ENCODE data around the gene CFAP68.
A peak's percentile ranks its signal among the peaks of the same experiment; 100 is the strongest.

CFAP68 gene

GRCh38 chr11:111918390-111919256 is 39.3 kb downstream of the CFAP68 start, which contains the start of gene C11orf52:
Gene C11orf52, plus strand, starts transcription at chr11:111918913. Its CDS starts 60 bp downstream, at chr11:111918973.
- TF ChIP-seq, protein P1, sequence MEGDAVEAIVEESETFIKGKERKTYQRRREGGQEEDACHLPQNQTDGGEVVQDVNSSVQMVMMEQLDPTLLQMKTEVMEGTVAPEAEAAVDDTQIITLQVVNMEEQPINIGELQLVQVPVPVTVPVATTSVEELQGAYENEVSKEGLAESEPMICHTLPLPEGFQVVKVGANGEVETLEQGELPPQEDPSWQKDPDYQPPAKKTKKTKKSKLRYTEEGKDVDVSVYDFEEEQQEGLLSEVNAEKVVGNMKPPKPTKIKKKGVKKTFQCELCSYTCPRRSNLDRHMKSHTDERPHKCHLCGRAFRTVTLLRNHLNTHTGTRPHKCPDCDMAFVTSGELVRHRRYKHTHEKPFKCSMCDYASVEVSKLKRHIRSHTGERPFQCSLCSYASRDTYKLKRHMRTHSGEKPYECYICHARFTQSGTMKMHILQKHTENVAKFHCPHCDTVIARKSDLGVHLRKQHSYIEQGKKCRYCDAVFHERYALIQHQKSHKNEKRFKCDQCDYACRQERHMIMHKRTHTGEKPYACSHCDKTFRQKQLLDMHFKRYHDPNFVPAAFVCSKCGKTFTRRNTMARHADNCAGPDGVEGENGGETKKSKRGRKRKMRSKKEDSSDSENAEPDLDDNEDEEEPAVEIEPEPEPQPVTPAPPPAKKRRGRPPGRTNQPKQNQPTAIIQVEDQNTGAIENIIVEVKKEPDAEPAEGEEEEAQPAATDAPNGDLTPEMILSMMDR (conservative IDR thresholded peaks at IDR 0.05): peak; percentile 22; the same call in 1 of the 2 replicates
- H3K27ac ChIP-seq: peak within 1 kb of the TSS; percentile 88

GRCh38 chr11:111920908-111921307 is 41.6 kb downstream of the CFAP68 start:
- H3K27ac ChIP-seq: no peak overlapping the region
- TF ChIP-seq, protein P1 (conservative IDR thresholded peaks at IDR 0.05): no peak

DNA sequence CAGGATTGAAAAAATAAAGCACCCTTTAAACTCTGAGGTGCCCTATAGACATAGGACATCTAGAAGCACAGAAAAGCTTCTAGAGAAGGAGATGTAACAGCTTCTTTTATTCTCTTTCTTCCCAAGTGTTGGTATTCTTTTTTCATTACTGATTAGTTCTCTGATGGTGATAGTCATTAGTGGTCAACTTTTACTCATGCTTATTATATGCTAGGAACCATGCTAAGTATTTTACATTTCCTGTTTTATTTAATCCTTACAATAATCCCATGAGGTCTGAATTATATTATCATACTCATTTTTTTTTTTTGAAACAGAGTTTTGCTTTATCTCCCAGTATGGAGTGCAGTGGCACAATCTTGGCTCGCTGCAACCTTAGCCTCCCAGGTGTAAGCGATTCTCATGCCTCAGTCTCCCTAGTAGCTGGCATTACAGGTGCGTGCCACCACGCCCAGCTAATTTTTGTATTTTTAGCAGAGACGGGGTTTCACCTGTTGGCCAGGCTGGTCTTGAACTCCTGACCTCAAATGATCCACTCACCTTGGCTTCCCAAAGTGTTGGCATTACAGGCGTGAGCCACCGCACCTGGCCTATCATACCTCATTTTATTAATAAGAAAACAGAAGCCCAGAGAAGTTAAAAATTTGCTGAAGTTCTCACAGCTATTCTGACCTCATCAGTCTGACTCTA is 42.3 kb downstream of the CFAP68 start:
- TF ChIP-seq, protein P1 (conservative IDR thresholded peaks at IDR 0.05): no peak
- no peak overlapping the region for H3K27ac ChIP-seq

DNA sequence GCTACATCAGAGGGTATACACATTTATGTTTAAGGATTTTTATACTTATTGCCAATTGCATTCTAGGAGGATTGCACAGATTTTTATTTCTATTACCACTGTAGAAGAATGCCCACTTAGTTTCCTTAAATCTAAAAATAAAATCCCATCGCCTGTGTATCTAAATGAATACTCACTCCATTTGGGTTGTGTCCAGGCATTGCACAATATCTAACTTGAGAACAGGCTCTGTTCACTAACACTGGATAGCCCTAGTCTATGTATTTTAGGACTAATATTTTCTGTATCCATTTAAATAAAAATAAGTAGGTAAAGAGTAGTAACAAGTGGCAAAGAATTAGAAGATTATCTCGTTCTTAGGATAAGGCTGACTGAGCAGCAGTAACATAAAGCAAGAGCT is 43.5 kb downstream of the CFAP68 start:
- H3K27ac ChIP-seq: no peak overlapping the region
- TF ChIP-seq, protein P1 (conservative IDR thresholded peaks at IDR 0.05): no peak

DNA sequence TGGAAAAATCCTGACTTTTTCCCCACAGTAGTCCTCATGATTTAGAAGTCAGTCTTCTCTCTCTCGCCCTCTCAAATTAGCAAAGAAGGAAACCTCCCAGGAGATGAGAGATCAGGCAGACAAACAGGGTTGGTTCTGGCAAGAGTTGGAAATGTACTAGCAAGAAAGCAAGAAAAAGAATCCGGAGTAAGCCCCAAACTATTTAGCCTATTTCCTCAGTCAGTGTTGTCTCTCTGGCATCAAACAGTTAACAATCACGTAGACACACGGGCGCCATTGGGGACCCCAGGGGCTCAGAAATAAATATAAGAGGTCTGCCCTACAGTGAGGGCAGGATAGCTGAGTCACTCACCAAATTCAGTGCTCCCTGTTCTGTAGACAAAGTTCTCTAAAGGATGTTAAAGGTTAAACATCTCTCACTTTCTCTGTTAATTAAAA is 44.0 kb downstream of the CFAP68 start:
- H3K27ac ChIP-seq: no peak overlapping the region
- TF ChIP-seq, protein P1 (conservative IDR thresholded peaks at IDR 0.05): no peak

DNA sequence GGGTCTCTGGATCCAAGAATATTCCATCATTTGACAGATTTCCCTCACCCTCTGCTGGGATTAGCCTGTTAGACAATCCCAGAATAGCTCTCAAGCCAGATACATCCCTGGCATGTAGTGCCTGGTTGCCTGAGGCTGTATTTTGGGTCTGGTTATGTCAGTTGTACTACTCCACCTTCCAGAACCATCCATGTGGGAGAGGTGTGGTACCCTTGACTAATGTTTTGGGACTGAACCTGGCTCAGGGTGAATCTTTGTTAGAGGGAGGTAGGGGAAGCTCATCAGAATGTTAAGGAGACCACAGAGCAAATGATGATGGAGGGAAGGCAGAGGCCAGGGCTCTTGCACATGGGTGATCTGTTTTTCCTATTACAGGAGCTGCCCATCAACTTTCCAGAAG is 44.6 kb downstream of the CFAP68 start:
- peak overlapping the region; percentile 12; the same call in 1 of the 2 replicates for H3K27ac ChIP-seq

DNA sequence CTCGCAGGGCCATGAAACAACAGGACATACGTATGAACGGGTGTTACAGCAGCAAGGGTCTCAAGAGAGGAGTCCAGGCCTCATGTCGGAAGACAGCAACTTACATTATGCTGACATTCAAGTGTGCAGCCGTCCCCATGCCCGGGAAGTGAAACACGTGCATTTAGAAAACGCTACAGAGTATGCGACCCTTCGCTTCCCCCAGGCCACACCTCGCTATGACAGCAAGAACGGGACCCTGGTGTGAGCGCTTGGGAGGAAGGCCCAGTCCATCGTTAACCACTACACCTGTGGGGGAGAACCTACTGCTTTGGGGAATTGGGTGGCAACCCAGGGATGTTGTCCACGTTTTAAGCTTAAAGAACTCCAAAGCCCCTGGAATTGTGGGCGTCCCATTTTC is 46.6 kb downstream of the CFAP68 start:
- H3K27ac ChIP-seq: peak overlapping the region; percentile 85
- TF ChIP-seq, protein P1 (conservative IDR thresholded peaks at IDR 0.05): no peak

More for the DNA sequence above, 44.6 kb downstream of the CFAP68 start:
- TF ChIP-seq, protein P1 (conservative IDR thresholded peaks at IDR 0.05): no peak

Measured in VCaP (cell line).